Fibroblast of skin of right biceps (primary cell): ENCODE data around the gene ITGB6.

Experiments used
- DNase-seq: peaks from one replicate; pipeline ENCODE4 v3.0.0-alpha.2; 2013

The ITGB6 gene

GRCh38 chr2:160221391-160222276 lies 21.6 kb upstream of the ITGB6 start:
- DNase-seq: peak; percentile 80

- no peak for DNase-seq
These were observed 20.5 kb upstream of the ITGB6 start for GRCh38 chr2:160220545-160221009.

GRCh38 chr2:160220026-160220425 lies 20.0 kb upstream of the ITGB6 start:
- DNase-seq: no peak

DNA sequence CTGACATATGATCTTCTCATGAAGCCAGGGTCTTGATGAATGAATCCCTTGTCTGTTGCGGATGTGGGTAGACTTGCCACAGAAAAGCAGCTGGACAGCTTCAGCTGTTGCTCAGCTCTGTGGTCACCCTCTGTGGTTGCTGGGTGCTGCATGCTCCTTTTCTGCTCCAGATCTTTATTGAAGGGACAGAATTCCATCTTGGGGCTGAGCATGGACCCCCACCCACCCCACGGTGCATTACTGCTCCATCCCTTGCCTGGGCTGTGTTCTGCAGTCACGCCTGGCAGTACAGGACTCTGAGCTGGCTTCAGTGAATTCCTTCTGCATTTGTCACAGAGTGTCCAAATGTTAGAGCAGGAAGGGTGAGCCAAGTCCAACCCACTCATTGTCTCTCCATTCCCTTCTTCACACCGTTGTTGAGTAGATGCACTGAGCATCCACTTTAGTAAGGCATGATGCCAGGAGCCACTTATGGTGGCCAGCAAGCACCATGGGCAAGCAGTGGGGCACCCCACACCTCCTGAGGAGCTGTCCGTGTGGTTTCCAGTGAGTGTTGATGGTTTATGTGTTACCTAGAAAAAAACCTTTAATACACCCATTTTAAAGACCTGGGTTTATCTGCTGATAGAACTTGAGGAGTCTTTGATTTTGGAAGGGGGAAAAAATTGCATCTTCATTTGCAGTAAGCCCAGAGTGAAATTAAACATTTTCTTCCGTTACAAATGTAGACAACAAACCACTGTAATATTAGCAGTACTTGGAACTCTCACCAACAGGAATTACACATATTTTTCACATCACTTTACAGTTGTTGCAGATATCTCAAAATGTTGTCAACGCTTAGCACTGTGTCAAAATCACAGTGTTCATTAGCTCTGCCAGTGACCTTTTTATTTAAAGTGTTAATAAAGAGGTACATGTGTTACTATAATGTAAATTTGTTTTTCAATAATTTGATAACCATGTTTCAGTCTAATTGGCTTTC lies 14.7 kb upstream of the ITGB6 start:
- peak; percentile 93 for DNase-seq

DNA sequence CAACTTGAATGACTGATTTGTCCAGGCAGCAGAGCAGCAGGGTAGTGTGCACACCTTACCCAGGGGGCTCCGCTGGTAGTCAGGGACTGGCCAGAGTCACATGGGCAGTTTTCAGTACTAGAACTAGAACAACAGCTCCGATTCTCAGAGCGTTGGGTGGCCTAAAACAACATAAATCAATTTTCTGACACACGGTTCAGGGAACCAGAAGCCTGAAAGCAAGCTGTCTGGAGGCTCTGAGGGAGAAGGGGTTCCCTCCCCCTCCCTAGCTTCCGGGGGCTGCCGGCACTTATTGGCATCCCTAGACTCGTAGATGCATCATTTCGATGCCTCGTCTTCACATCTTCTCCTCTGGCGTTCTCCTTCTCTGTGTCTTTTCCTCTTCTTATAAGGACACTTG lies 13.4 kb upstream of the ITGB6 start:
- DNase-seq: no peak

DNA sequence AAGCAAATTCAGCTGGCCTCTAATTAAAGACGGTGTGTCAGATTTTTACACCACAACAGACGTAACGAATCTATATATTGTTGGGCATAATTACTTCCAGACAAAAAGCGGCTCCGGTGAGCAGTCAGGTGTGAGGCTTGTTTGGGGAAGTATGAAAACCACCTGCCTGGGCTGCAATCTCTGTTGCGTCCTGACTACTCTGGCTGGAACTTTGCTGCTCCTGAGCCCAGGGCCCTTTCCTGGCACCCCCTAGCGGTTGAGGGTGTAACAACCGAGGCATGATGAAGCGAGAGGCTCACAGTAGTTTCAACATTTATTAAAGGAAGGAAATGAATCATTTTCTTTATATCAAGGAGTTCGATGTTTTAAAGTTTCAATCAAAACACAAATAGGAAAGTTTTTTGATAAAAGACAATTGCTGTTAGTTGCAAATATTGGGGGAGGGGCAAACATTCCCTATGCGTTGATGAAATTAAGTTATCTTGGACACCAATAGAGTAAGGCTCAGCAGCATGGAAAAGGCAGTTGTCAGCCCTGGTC lies 10.6 kb upstream of the ITGB6 start:
- peak; percentile 69 for DNase-seq

DNA sequence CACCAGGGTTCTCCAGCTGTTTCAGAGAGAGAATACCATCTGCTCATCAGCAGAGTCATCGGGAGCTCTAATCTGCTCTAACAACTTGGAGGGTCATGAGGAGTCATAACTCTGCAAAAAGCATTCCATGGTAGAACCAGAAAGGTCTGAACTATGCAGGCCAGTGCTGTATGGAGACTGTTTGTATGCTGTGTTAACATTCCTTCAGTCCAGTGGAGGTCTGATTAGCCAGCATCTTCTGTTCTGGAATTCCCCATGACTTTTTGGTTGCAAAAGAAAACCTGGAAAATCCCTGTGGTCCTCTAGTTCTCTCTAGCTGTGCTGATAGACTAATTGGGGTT lies 9.4 kb upstream of the ITGB6 start:
- DNase-seq: peak; percentile 93

GRCh38 chr2:160208655-160209515 lies 8.8 kb upstream of the ITGB6 start:
- no peak for DNase-seq

DNA sequence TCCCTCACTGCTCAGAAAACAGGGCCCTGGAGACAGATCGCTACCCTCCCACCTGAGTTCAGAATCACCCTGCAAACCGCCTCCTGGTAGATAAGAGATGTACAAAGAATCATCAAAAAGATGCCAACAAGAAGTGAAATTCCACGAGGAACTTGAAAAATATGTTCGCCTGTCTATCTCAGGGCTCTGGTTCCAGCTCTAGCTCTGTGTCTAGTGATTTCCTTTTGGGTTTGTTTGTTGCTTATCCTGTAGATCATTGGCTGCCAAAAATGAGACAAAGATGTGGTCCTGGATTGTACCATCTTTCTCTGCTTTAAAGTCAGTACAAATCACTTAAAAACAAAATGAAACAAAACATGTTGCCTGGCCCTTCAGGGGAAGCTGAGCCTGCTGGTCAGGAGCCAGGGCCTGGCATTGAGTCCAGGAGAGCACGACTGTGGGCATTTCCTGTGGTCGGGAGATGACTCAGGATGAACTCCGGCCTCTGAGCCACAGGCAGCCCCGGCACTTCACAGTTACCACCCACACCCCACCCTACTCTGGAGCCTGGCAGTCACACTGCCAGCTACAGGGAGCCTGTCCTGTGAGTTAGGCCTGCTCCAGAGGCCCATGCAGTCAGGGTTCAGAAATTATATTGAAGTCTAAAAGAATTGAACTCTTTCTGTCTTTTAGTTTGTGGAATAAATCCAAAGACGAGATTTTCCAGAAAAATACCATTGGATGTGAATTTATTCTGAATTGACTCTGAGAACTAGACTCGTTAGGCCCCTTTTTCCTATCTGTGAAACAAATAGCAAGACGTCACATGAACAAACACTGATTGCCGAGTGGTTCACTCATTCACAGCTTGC lies 8.0 kb upstream of the ITGB6 start:
- DNase-seq: peak; percentile 76

- no peak for DNase-seq
These were observed 7.2 kb upstream of the ITGB6 start for GRCh38 chr2:160207271-160207670.

GRCh38 chr2:160206436-160206835 lies 6.4 kb upstream of the ITGB6 start:
- no peak for DNase-seq

DNA sequence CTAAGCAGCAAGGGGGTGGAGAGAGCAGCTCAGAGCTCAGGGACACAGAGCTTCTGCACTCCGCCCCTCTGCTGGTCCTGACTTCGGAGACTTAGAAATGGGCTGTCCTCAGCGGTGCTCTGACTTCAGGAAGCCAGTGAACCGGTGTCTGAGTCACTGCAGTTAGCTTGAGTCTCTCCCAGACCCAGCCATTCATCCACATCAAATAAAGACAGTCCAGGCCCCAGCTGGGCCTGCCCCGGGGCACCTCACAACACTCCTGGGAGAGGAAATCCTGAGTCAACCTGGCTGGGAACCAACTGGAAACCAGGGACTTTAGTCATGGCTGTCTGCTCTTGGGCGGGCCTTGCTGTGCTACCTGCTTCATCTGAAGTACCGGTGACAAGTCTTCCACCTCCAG lies 5.4 kb upstream of the ITGB6 start:
- DNase-seq: peak; percentile 96

GRCh38 chr2:160203422-160203821 lies 3.4 kb upstream of the ITGB6 start:
- DNase-seq: no peak

DNA sequence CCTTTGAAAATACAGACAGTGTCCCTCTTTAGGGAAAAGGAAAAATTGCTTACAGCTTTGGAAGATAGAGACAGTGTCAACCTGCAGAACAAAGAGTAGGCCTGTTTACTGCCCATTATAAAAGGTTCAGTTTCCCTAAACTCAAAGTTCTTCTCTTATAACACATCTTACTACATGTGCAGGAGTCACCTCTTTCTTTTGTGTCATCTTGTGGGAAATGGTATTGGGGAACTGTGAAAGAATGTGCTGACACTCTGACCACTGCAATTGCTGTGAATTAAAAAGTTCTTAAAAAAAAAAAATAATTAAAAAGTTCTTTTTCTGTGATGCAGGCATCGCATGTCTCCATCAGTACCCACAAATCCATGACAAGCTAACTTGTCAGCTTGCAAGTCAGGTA lies 2.9 kb upstream of the ITGB6 start:
- DNase-seq: no peak

DNA sequence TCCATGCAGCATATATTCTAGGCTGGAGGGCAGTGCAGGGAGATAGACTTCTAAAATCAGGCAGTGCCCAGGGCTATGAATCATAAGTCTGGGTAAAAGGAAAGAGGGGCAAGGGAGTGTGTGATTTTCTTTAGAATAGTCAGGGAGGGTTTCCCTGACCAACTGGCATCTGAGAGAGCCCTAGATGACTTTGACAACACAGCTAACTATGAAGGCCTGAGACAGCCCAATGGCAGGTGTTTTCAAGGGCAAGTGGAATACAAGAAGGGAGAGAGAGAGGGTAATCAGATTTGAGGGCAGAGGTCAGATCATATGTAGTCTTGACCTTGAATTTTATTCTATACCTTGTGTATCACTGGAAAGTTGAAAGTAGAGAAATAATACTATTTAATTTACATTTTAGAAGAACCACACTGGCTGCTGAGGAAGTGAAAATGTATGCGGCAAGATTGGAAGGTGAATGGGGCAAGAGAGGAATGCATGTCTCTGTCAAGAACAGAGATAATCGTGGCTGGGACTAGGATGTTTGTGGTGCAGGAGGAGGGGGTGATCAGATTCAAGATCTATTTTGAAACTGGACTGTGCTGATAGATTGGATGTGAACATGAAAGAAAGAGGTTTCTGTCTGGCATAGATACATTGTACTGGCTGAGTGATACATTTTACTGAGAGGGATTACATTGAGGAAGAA lies 1.9 kb upstream of the ITGB6 start:
- no peak for DNase-seq

GRCh38 chr2:160200921-160201320 lies 849 bp upstream of the ITGB6 start:
- DNase-seq: no peak

DNA sequence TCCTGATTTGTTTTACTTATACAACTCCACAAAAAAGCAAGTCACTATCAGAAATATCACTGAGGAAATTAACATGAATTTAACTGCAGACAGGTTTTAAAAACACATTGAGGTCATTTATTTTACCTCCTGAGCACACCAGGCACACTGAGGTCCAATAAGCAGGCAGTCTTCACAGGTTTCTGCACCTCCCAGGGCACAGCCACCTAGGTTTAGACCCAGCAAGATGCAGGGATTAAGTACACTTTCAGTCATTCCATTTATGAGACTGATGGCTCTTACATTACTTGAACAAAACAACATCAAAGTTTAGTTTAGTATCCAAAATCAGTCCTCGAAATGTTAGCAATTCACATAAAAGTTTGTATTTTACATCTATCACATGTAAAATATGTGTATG lies 1.0 kb downstream of the ITGB6 start:
- DNase-seq: no peak

DNA sequence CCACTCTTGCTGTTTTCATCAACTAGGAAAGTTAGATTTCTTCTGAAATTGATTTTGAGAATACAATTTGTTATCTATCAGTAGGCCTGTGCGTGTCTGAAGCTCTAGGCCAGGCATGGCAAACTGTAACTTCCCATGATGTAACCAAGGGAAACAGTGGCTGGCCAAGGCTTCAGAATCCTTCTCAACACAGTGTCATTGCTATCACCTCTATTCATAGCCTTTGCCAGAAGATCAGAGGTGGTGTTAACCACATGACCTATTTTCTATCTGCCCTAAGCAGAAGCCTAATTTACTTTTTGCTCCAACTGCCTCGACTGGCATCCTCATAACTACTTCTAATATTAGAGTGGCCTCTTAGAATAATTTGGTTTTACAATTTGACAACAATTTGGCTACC lies 2.5 kb downstream of the ITGB6 start:
- DNase-seq: no peak

DNA sequence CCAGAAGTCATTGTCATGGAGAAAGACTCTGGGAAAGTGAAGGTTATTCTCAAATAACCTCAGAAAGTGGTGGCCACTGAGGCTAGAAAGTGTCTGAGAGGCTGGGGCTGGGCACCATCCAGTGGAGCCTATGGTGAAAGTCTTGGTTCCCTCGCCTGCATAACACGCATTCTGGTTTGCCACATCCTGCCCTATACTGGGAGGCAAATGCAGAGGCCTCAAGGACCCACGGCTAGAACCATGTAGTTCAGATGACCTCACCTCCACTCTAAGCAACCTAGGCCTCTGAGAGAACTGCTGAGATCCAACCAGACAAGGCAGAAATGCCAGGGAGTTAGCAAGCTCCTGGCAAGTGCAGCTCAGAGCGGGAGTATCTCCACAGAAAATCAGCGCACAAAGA lies 5.1 kb downstream of the ITGB6 start:
- DNase-seq: no peak

- no peak for DNase-seq
These were observed 5.7 kb downstream of the ITGB6 start for GRCh38 chr2:160194351-160194750.
